Inferior parietal cortex (tissue), 1 donor: ENCODE measurements around the gene NKAIN4.

Source experiments
- DNase-seq: peaks from one replicate; pipeline ENCODE4 v3.0.0-alpha.2; 2016; ENCODE audit errors: extremely low spot score

Gene NKAIN4

GRCh38 chr20:63194797-63195173 lies 59.5 kb downstream of the NKAIN4 start:
- DNase-seq: no peak

GRCh38 chr20:63194007-63194796 lies 60.1 kb downstream of the NKAIN4 start:
- DNase-seq: no peak

- DNase-seq: no peak
These were observed 61.5 kb downstream of the NKAIN4 start for GRCh38 chr20:63192721-63193120.

- no peak for DNase-seq
These were observed 62.9 kb downstream of the NKAIN4 start for GRCh38 chr20:63191400-63191799.

- DNase-seq: no peak
These were observed 63.4 kb downstream of the NKAIN4 start for GRCh38 chr20:63190828-63191227.
